ENCODE results near the gene SCAMP3. TPM values are rescaled to one million over a fixed set of nuclear protein-coding genes. Genes with fewer than 3 reads are reported as not detected.

SCAMP3 gene
- total and polyA plus RNA-seq, 2 of the 4 experiments (the other 2 are of a cell fraction), result 30.5 to 118 TPM

- Histone ChIP-seq H2AK5ac (ENCODE audit: low read depth, low read length) (peak overlapping the region; percentile 83), H4K5ac (ENCODE audit: low read depth, low read length) (peak overlapping the region; percentile 5; the same call in 1 of the 2 replicates), H3K23ac (ENCODE audit: low read depth, low read length) (peak overlapping the region; percentile 77; the same call in 1 of the 2 replicates), H4K8ac (ENCODE audit: low read depth in 2 of 2, low read length in 2 of 2) (peak overlapping the region; percentile 70 to 89), H3K9me3 (ENCODE audit: control insufficient read depth, insufficient read depth, low read length) (no peaks in the 10 kb centered on the region), H3K4me3 (ENCODE audit: insufficient read depth, low read depth, low read length) (peak overlapping the region; percentile 62), H2AFZ (replicated peaks; ENCODE audit: low read length, poor library complexity) (peak overlapping the region; percentile 95), H3K9me1 (ENCODE audit: insufficient read depth, low read length) (peaks cover 7% of the 10 kb centered on the region; the same call in 1 of the 2 replicates), H2BK120ac (ENCODE audit: low read depth, low read length) (peak overlapping the region; percentile 8; the same call in 1 of the 2 replicates), H3K18ac (ENCODE audit: low read depth, low read length) (no peak overlapping the region), H3K4me1 (ENCODE audit: control insufficient read depth, insufficient read depth, low read length) (peaks cover 4% of the 10 kb centered on the region), H4K20me1 (ENCODE audit: insufficient read depth, low read length) (no peaks in the 10 kb centered on the region), H3K79me1 (ENCODE audit: low read depth in 1 of 2, low read length in 2 of 2) (peaks cover 15 to 41% of the 10 kb centered on the region in 2 experiments), H3K56ac (ENCODE audit: extremely low read depth, insufficient read depth, low read length) (peak overlapping the region; percentile 75), H3K4ac (ENCODE audit: low read depth, low read length) (peak overlapping the region; percentile 79), H3K36me3 (ENCODE audit: control insufficient read depth, insufficient read depth, low read length) (peaks cover 11% of the 10 kb centered on the region), H2BK5ac (ENCODE audit: low read depth, low read length, poor library complexity, severe bottlenecking) (peak overlapping the region; percentile 67), H3K27ac (ENCODE audit: insufficient read depth, low read length) (peak overlapping the region; percentile 72), H3K27me3 (ENCODE audit: control insufficient read depth, insufficient read depth, low read length) (no peaks in the 10 kb centered on the region), H4K91ac (ENCODE audit: insufficient read depth, low read depth, low read length) (peak overlapping the region; percentile 78), H2BK15ac (ENCODE audit: low read depth, low read length) (no peak overlapping the region; the same call in 2 of the 3 replicates), H2AK9ac (replicated peaks; ENCODE audit: low read depth, low read length, poor library complexity) (peak overlapping the region; percentile 99), H3K14ac (replicated peaks; ENCODE audit: low read depth, low read length) (peak overlapping the region; percentile 86), H3K4me2 (ENCODE audit: low read depth, low read length) (peak overlapping the region; percentile 96), H2BK20ac (ENCODE audit: low read depth, low read length) (no peak overlapping the region), H3K9ac (ENCODE audit: low read depth, low read length) (peak overlapping the region; percentile 88)
- in situ Hi-C loops (cut with MboI; ENCODE audit: low sequenced_read_pairs) (no loop called here), dilution Hi-C loops (cut with HindIII; ENCODE audit: low sequenced_read_pairs, unreplicated experiment) (no loop called here), intact Hi-C loops (cut with micrococcal nuclease) (loop anchor here (5.0 kb wide), 1 partner anchor 47 kb away; the partner anchor contains the start of gene SCAMP3)
- WGBS, 2 experiments (ENCODE audit: extremely low coverage in 2 of 2, insufficient read length in 1 of 2), result no CpG with 5 or more reads among the region's 11 CpGs
- no peak for ATAC-seq (ENCODE audit: low read depth)
- CTCF ChIA-PET, result no interaction called here
- POLR2A ChIA-PET (ENCODE audit: unreplicated experiment), result no interaction called here
- TF ChIP-seq MAZ (IDR thresholded peaks at IDR 0.05; ENCODE audit: borderline replicate concordance, low read depth, low read length) (no peak), RFX5 (IDR thresholded peaks at IDR 0.05; ENCODE audit: low read depth, low read length) (no peak), CHD1 (IDR thresholded peaks at IDR 0.05; ENCODE audit: low read depth, low read length) (no peak), RAD21 (IDR thresholded peaks at IDR 0.05; ENCODE audit: low read length) (no peak), CEBPB (IDR thresholded peaks at IDR 0.05; ENCODE audit: low read depth, low read length) (no peak), RCOR1 (IDR thresholded peaks at IDR 0.05; ENCODE audit: insufficient replicate concordance, low read length) (no peak), SMC3 (IDR thresholded peaks at IDR 0.05; ENCODE audit: low read depth, low read length) (no peak), MAFK (IDR thresholded peaks at IDR 0.05; ENCODE audit: low read depth, low read length) (no peak), CTCF (conservative IDR thresholded peaks at IDR 0.05; ENCODE audit: low read depth, low read length) (no peak)
- no peak for DNase-seq
- BruUV-seq (replicated peaks), result no TSS peak
Measured at GRCh38 chr1:155309423-155310021, 47.4 kb upstream of the SCAMP3 start.
